Panc1 (cell line): ENCODE results near the gene CAMTA2.

ENCODE experiments used
- POLR2AphosphoS5 ChIP-seq: IDR thresholded peaks from 2 replicates; pipeline ENCODE4 v1.6.1; 2012; ENCODE audit warnings: mild to moderate bottlenecking, low read depth, low read length, moderate library complexity
- SIN3A ChIP-seq: IDR thresholded peaks from 2 replicates; pipeline ENCODE4 v1.6.1; 2012; ENCODE audit warnings: low read depth, mild to moderate bottlenecking, low read length, moderate library complexity, borderline replicate concordance; ENCODE audit not compliant: insufficient read depth
- TCF7L2 ChIP-seq: IDR thresholded peaks from 2 replicates; pipeline ENCODE4 v1.6.1; 2011; ENCODE audit warnings: mild to moderate bottlenecking, low read depth, low read length, inconsistent platforms
- TF ChIP-seq, protein P1 (sequence below): fragments of 450-650 bp; IDR thresholded peaks from 2 replicates; pipeline ENCODE4 v1.5.1; 2017; ENCODE audit warnings: mild to moderate bottlenecking
- TF ChIP-seq, protein P2 (sequence below), 2 experiments: IDR thresholded peaks; 2 replicates each; pipeline ENCODE4 v1.6.1; 2011 to 2012; ENCODE audit warnings: low read depth in 2 of 2, control low read depth in 1 of 2, low read length in 1 of 2, mild to moderate bottlenecking in 1 of 2, moderate library complexity in 1 of 2; ENCODE audit not compliant: insufficient read depth in 1 of 2

DNA sequence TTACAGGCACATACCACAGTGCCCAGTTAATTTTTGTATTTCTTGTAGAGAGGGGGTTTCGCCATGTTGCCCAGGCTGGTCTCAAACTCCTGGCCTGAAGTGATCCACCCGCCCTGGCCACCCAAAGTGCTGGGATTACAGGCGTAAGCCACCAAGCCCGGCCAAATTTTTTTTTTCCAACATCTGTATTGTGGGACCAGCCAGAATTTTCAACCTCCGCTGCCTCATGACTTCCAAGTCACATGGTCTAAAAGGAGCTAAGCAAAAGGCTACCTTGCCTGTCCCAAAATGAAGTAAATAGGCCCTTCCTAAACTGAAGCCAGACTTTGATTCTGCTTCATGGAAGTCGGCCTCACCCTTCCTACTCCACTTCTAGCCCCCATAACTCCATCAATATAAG lies 15.6 kb downstream of the CAMTA2 start:
- TF ChIP-seq SIN3A (no peak), POLR2AphosphoS5 (no peak), TCF7L2 (no peak)
- TF ChIP-seq, protein P1, sequence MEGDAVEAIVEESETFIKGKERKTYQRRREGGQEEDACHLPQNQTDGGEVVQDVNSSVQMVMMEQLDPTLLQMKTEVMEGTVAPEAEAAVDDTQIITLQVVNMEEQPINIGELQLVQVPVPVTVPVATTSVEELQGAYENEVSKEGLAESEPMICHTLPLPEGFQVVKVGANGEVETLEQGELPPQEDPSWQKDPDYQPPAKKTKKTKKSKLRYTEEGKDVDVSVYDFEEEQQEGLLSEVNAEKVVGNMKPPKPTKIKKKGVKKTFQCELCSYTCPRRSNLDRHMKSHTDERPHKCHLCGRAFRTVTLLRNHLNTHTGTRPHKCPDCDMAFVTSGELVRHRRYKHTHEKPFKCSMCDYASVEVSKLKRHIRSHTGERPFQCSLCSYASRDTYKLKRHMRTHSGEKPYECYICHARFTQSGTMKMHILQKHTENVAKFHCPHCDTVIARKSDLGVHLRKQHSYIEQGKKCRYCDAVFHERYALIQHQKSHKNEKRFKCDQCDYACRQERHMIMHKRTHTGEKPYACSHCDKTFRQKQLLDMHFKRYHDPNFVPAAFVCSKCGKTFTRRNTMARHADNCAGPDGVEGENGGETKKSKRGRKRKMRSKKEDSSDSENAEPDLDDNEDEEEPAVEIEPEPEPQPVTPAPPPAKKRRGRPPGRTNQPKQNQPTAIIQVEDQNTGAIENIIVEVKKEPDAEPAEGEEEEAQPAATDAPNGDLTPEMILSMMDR, result no peak
- TF ChIP-seq, protein P2, sequence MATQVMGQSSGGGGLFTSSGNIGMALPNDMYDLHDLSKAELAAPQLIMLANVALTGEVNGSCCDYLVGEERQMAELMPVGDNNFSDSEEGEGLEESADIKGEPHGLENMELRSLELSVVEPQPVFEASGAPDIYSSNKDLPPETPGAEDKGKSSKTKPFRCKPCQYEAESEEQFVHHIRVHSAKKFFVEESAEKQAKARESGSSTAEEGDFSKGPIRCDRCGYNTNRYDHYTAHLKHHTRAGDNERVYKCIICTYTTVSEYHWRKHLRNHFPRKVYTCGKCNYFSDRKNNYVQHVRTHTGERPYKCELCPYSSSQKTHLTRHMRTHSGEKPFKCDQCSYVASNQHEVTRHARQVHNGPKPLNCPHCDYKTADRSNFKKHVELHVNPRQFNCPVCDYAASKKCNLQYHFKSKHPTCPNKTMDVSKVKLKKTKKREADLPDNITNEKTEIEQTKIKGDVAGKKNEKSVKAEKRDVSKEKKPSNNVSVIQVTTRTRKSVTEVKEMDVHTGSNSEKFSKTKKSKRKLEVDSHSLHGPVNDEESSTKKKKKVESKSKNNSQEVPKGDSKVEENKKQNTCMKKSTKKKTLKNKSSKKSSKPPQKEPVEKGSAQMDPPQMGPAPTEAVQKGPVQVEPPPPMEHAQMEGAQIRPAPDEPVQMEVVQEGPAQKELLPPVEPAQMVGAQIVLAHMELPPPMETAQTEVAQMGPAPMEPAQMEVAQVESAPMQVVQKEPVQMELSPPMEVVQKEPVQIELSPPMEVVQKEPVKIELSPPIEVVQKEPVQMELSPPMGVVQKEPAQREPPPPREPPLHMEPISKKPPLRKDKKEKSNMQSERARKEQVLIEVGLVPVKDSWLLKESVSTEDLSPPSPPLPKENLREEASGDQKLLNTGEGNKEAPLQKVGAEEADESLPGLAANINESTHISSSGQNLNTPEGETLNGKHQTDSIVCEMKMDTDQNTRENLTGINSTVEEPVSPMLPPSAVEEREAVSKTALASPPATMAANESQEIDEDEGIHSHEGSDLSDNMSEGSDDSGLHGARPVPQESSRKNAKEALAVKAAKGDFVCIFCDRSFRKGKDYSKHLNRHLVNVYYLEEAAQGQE (IDR thresholded peaks at IDR 0.05; ENCODE audit: insufficient read depth in 1 of 2, low read depth in 2 of 2, low read length in 1 of 2), result no peak
